Right lobe of liver (tissue), 4 donors: Measurements from ENCODE around the gene RBMS3.

Experiments
- CTCF ChIP-seq, 4 donors: fragments of 200-600 bp in 3 of 4; fragments of 450-650 bp in 1 of 4; IDR thresholded peaks; one replicate each; pipeline versions ENCODE4 v1.5.1 to v1.8.0; 2016 to 2022; ENCODE audit warnings: antibody characterized with exemption in 4 of 4, mild to moderate bottlenecking in 2 of 4
- POLR2A ChIP-seq: fragments of 450-650 bp; IDR thresholded peaks from one replicate; pipeline ENCODE4 v1.6.1; 2017; ENCODE audit warnings: antibody characterized with exemption, mild to moderate bottlenecking
- donor health status: DM: no; HTN: no; CAD: no.
- donor health status: DM: no; HTN: no; CAD: no.
- donor health status: DM: no; HTN: yes; CAD: no.

GRCh38 chr3:29972320-29972993 lies 691.6 kb downstream of the RBMS3 start:
- TF ChIP-seq POLR2A (no peak), CTCF (IDR thresholded peaks at IDR 0.05) (no peak)
